IPS-15b (cell line): ENCODE measurements around the gene DCP2.

Experiments used
- H3K27me3 ChIP-seq: one replicate; pipeline ENCODE4 v1.6.1; 2013; ENCODE audit warnings: low read length; ENCODE audit not compliant: control insufficient read depth, insufficient read depth
- H3K36me3 ChIP-seq: one replicate; pipeline ENCODE4 v1.6.1; 2013; ENCODE audit warnings: low read length; ENCODE audit not compliant: control insufficient read depth, insufficient read depth
- H3K4me1 ChIP-seq: one replicate; pipeline ENCODE4 v1.6.1; 2013; ENCODE audit warnings: mild to moderate bottlenecking, low read length; ENCODE audit not compliant: control insufficient read depth, insufficient read depth
- H3K4me3 ChIP-seq: one replicate; pipeline ENCODE4 v1.5.1; 2013; ENCODE audit warnings: low read depth, low read length
- H3K9ac ChIP-seq: one replicate; pipeline ENCODE4 v1.6.1; 2013; ENCODE audit warnings: low read depth, mild to moderate bottlenecking, low read length
- H3K9me3 ChIP-seq: one replicate; pipeline ENCODE4 v1.6.1; 2013; ENCODE audit warnings: mild to moderate bottlenecking, low read length; ENCODE audit not compliant: control insufficient read depth, insufficient read depth

Gene DCP2

GRCh38 chr5:112968411-112969106 is 8.0 kb upstream of the DCP2 start:
- no peak overlapping the region for H3K9ac ChIP-seq
- peaks cover 7% of the 10 kb centered on the region for H3K4me1 ChIP-seq
- no peak overlapping the region for H3K4me3 ChIP-seq
- no peaks in the 10 kb centered on the region for H3K9me3 ChIP-seq
- H3K27me3 ChIP-seq: no peaks in the 10 kb centered on the region
- no peaks in the 10 kb centered on the region for H3K36me3 ChIP-seq

GRCh38 chr5:112971276-112971675 is 5.3 kb upstream of the DCP2 start:
- no peaks in the 10 kb centered on the region for H3K36me3 ChIP-seq
- H3K9ac ChIP-seq: no peak overlapping the region
- no peaks in the 10 kb centered on the region for H3K9me3 ChIP-seq
- no peaks in the 10 kb centered on the region for H3K27me3 ChIP-seq
- peaks cover 7% of the 10 kb centered on the region for H3K4me1 ChIP-seq
- no peak overlapping the region for H3K4me3 ChIP-seq

GRCh38 chr5:112973036-112973435 is 3.6 kb upstream of the DCP2 start:
- Histone ChIP-seq H3K9me3 (no peaks in the 10 kb centered on the region), H3K9ac (no peak overlapping the region), H3K4me1 (peaks cover 7% of the 10 kb centered on the region), H3K27me3 (no peaks in the 10 kb centered on the region), H3K36me3 (no peaks in the 10 kb centered on the region), H3K4me3 (no peak overlapping the region)

GRCh38 chr5:112973904-112974303 is 2.7 kb upstream of the DCP2 start:
- Histone ChIP-seq H3K4me3 (no peak overlapping the region), H3K9me3 (no peaks in the 10 kb centered on the region), H3K4me1 (peaks cover 7% of the 10 kb centered on the region), H3K36me3 (no peaks in the 10 kb centered on the region), H3K9ac (no peak overlapping the region), H3K27me3 (no peaks in the 10 kb centered on the region)

- Histone ChIP-seq H3K36me3 (no peaks in the 10 kb centered on the region), H3K9ac (no peak overlapping the region), H3K4me1 (peaks cover 10% of the 10 kb centered on the region), H3K27me3 (no peaks in the 10 kb centered on the region), H3K9me3 (no peaks in the 10 kb centered on the region), H3K4me3 (no peak overlapping the region)
These were observed 1.7 kb upstream of the DCP2 start for GRCh38 chr5:112974901-112975300.

- Histone ChIP-seq H3K4me3 (peak overlapping the region; percentile 59), H3K9ac (peak overlapping the region; percentile 74), H3K36me3 (no peaks in the 10 kb centered on the region), H3K4me1 (peaks cover 10% of the 10 kb centered on the region), H3K9me3 (no peaks in the 10 kb centered on the region), H3K27me3 (no peaks in the 10 kb centered on the region)
These were observed 722 bp upstream of the DCP2 start for GRCh38 chr5:112975721-112976431.

- peak overlapping the region; percentile 59 for H3K4me3 ChIP-seq
- H3K4me1 ChIP-seq: peaks cover 12% of the 10 kb centered on the region
- no peaks in the 10 kb centered on the region for H3K9me3 ChIP-seq
- H3K9ac ChIP-seq: peak overlapping the region; percentile 86
- H3K36me3 ChIP-seq: no peaks in the 10 kb centered on the region
- no peaks in the 10 kb centered on the region for H3K27me3 ChIP-seq
These were observed 853 bp downstream of the DCP2 start for GRCh38 chr5:112977440-112977861.

GRCh38 chr5:112978836-112979235 is 2.2 kb downstream of the DCP2 start:
- Histone ChIP-seq H3K9ac (no peak overlapping the region), H3K4me1 (peaks cover 25% of the 10 kb centered on the region), H3K27me3 (no peaks in the 10 kb centered on the region), H3K9me3 (no peaks in the 10 kb centered on the region), H3K36me3 (no peaks in the 10 kb centered on the region), H3K4me3 (peak overlapping the region; percentile 59)

GRCh38 chr5:112979723-112980122 is 3.1 kb downstream of the DCP2 start:
- Histone ChIP-seq H3K4me1 (peaks cover 30% of the 10 kb centered on the region), H3K27me3 (no peaks in the 10 kb centered on the region), H3K9ac (no peak overlapping the region), H3K4me3 (peak overlapping the region; percentile 7), H3K9me3 (no peaks in the 10 kb centered on the region), H3K36me3 (no peaks in the 10 kb centered on the region)

- Histone ChIP-seq H3K9ac (no peak overlapping the region), H3K4me3 (no peak overlapping the region), H3K36me3 (no peaks in the 10 kb centered on the region), H3K27me3 (no peaks in the 10 kb centered on the region), H3K9me3 (no peaks in the 10 kb centered on the region), H3K4me1 (peaks cover 30% of the 10 kb centered on the region)
These were observed 6.8 kb downstream of the DCP2 start for GRCh38 chr5:112983363-112983762.

GRCh38 chr5:112986224-112986623 is 9.6 kb downstream of the DCP2 start:
- Histone ChIP-seq H3K36me3 (no peaks in the 10 kb centered on the region), H3K4me3 (no peak overlapping the region), H3K9ac (no peak overlapping the region), H3K9me3 (no peaks in the 10 kb centered on the region), H3K4me1 (peaks cover 24% of the 10 kb centered on the region), H3K27me3 (no peaks in the 10 kb centered on the region)
